Measurements from ENCODE around the gene SNX8. TPM values are rescaled to one million over a fixed set of nuclear protein-coding genes. Genes with fewer than 3 reads are reported as not detected.

The SNX8 gene
- total and polyA plus RNA-seq, 2 of the 8 experiments (the other 6 are each of a cell fraction or from before 2014, with no cell fraction given), result 46.2 to 70.8 TPM

DNA sequence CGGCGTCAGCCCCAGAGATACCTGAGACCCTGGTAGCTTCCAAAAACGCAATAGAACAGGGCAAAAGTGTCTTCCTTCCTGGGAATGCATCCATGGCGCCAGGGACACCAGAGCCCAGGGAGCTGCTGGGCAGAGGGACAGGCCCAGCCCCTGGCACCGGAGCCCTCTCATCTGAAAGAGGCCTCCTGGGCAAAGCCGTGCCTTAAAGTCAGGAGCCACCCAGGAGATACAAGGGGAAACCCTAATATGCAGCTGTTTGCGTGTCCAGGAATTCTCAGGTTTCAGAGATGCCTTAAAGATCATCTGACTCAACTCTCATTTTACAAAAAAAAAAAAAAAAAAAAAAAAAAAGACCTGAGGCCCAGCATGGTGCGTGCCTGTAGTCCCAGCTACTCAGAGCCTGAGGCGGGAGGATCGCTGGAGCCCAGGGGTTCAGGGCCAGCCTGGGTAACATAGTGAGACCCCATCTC is 44.2 kb downstream of the SNX8 start:
- Histone ChIP-seq H2BK20ac (ENCODE audit: low read length) (no peak overlapping the region), H3K36me3 (ENCODE audit: control insufficient read depth in 2 of 4, insufficient read depth in 4 of 4, low read length in 3 of 4) (peaks cover 0 to 9% (median 4%) of the 10 kb centered on the region in 4 experiments; a peak in 2 of 8 replicates), H3K4me3 (ENCODE audit: extremely low read depth in 1 of 4, insufficient read depth in 2 of 4, low read depth in 3 of 4, low read length in 4 of 4) (no peak overlapping the region), H3K9me3 (ENCODE audit: insufficient read depth in 2 of 2, low read depth in 1 of 2, low read length in 1 of 2) (no peaks in the 10 kb centered on the region; a peak in 1 of 4 replicates), H4K91ac (replicated peaks; ENCODE audit: insufficient read length, low read length) (peak overlapping the region; percentile 52), H3K23me2 (ENCODE audit: low read depth, low read length) (no peaks in the 10 kb centered on the region), H3K14ac (ENCODE audit: insufficient read length) (peak overlapping the region; percentile 1), H3K4me1 (replicated peaks in 1 of 4; ENCODE audit: control insufficient read depth in 3 of 4, insufficient read depth in 4 of 4, low read length in 3 of 4) (peaks cover 0 to 12% (median 6%) of the 10 kb centered on the region in 4 experiments; a peak in 6 of 7 replicates), H3K56ac (replicated peaks; ENCODE audit: insufficient read length, low read depth, low read length) (no peak overlapping the region), H2AFZ (ENCODE audit: low read length) (no peak overlapping the region), H2BK5ac (ENCODE audit: low read depth, low read length) (peak overlapping the region; percentile 66; the same call in 1 of the 2 replicates), H3K9ac (replicated peaks in 1 of 4; ENCODE audit: extremely low read depth in 1 of 4, low read depth in 3 of 4, low read length in 3 of 4) (no peak overlapping the region), H2BK12ac (ENCODE audit: low read depth, low read length) (no peak overlapping the region), H3K23ac (ENCODE audit: insufficient read length) (no peak overlapping the region), H3K27me3 (replicated peaks in 1 of 4; ENCODE audit: control insufficient read depth in 3 of 4, extremely low read depth in 1 of 4, insufficient read depth in 3 of 4, low read length in 3 of 4) (no peaks in the 10 kb centered on the region), H3K79me2 (ENCODE audit: control insufficient read depth in 1 of 2, insufficient read depth in 2 of 2, low read length in 2 of 2) (no peaks in the 10 kb centered on the region), H3K4ac (replicated peaks; ENCODE audit: insufficient read length, low read depth, low read length) (peak overlapping the region; percentile 81), H4K5ac (ENCODE audit: insufficient read length, low read depth, low read length) (peak overlapping the region; percentile 29), H3K27ac (ENCODE audit: low read depth, low read length) (no peak overlapping the region), H4K8ac (ENCODE audit: extremely low read depth, insufficient read depth, low read length) (no peak overlapping the region; the same call in 1 of the 2 replicates), H2AK5ac (ENCODE audit: low read depth, low read length) (no peak overlapping the region), H3K18ac (ENCODE audit: extremely low read depth, low read length) (no peak overlapping the region), H2BK15ac (ENCODE audit: low read length) (no peak overlapping the region), H4K20me1 (replicated peaks in 1 of 2; ENCODE audit: control insufficient read depth in 1 of 2, insufficient read depth in 2 of 2, low read length in 2 of 2) (peaks cover 0 to 2% of the 10 kb centered on the region in 2 experiments), H3K79me1 (ENCODE audit: low read depth, low read length) (no peaks in the 10 kb centered on the region; the same call in 1 of the 2 replicates), H3K4me2 (ENCODE audit: insufficient read depth in 1 of 2, low read depth in 2 of 2, low read length in 2 of 2) (peak overlapping the region; percentile 43 to 52; a peak in 2 of 4 replicates), H2BK120ac (replicated peaks; ENCODE audit: low read depth, low read length) (no peak overlapping the region)
- POLR2A ChIA-PET (ENCODE audit: partially characterized antibody), result interaction anchor here (0.7 to 1.5 kb wide), 6 partner anchors 11 to 79 kb away, joined by 3 to 5 read pairs (median 4); no protein-coding TSS in a partner anchor
- FAIRE-seq, result no peak
- DNase-seq (ENCODE audit: low read depth in 1 of 2, low spot score in 2 of 2), result no peak
- 80% methylated on average over 7 of the region's 10 CpGs; no CpG with 5 or more reads in 1 of the 2 experiments for WGBS, 2 experiments (ENCODE audit: extremely low coverage in 1 of 2, insufficient coverage in 1 of 2, insufficient read length in 1 of 2, insufficient replicate concordance in 2 of 2, low coverage in 1 of 2, low lambda C conversion rate in 2 of 2, missing lambda C conversion rate in 1 of 2)
- CTCF ChIA-PET (ENCODE audit: partially characterized antibody), result interaction anchor here (1.0 to 1.1 kb wide), 3 partner anchors 22 to 58 kb away, joined by 3 to 4 read pairs (median 3); partner anchors contain the start of gene MAD1L1
- TF ChIP-seq RAD21 (IDR thresholded peaks at IDR 0.05 in 1 of 2, conservative IDR thresholded peaks at IDR 0.05 in 1 of 2; ENCODE audit: low read depth in 2 of 2, low read length in 2 of 2), result no peak
